ENCODE results near the gene MRPL51.
"Not testable (repeated sequence)": the region's sequence is repeated elsewhere in the genome, so short reads cannot be mapped to it uniquely, and the experiment has no call there.

Gene MRPL51

DNA sequence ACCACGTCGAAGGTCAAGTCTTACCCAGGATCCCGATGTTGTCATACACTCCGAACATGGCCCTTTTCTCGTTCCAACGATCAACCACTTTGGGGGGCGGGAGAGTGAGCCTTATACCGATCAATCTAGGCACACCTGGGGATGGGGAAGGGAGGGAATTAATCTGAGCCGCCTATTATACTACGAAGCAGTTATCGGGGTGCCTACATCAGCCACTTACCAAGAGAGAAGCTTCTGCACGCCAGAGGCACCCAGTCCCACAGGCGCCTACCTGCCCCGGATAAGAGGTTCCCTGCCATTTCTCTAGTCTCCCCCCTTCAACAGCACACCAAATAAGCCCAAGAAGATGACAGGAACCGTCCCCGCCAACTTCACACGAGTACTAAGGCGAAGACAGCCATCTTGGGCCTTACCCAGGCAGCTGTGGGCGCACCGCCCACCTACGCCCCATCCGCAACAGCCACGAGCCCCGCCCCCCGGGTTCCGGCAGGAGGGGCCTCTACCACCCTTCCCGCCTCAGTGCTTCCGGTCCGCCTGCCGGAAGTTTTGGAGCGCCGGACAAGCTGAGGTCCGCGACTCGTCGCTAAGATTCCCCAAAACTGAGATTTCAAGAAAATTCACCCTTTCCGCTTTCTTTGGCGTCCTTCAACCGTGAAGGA is at the start of gene MRPL51:
Gene MRPL51 (minus strand): TSS at position 425 of the 659 bp plus-strand sequence. CDS start 126 bp downstream, at position 299.
- peak; percentile 80 to 83 for DNase-seq (ENCODE audit: low read depth in 2 of 2)

DNA sequence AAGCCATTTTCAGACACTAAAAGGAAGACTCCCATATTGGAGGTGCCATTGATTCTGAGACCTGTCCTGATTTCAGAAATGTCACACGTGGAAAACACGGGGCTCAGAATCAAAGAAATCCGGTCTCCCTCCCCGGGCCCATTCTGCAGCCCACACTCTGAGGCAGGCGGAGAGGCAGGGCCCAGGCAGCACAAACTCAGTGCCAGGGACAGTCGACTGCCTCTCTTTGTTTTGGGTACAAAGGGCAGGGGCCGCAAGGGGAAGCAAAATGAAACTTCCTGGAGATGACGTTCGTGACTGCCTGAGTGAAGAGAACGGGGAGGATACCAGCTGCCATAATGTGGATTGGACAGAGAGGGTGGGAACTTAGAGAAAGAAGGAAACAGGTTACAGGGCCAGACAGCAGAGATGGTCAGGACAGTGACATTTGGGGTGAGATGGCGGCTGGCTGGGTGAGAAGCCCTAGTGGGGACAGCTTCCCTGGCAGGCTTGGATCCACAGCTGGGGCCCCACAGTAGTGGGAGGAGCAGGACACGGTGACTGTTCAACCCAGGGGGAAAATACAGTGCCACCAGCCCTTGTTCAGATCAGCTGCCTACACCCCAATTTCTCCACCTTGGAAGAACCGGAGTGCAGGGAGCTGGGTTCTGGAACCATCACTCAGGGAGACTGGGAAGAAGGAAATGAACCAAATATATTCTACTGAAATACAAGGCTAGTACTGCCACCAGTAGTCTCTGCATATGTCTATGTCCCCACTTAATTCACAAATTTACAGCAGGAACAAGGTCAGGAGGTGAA is 49.3 kb upstream of the MRPL51 start:
- DNase-seq (ENCODE audit: low read depth in 2 of 2): no peak

DNA sequence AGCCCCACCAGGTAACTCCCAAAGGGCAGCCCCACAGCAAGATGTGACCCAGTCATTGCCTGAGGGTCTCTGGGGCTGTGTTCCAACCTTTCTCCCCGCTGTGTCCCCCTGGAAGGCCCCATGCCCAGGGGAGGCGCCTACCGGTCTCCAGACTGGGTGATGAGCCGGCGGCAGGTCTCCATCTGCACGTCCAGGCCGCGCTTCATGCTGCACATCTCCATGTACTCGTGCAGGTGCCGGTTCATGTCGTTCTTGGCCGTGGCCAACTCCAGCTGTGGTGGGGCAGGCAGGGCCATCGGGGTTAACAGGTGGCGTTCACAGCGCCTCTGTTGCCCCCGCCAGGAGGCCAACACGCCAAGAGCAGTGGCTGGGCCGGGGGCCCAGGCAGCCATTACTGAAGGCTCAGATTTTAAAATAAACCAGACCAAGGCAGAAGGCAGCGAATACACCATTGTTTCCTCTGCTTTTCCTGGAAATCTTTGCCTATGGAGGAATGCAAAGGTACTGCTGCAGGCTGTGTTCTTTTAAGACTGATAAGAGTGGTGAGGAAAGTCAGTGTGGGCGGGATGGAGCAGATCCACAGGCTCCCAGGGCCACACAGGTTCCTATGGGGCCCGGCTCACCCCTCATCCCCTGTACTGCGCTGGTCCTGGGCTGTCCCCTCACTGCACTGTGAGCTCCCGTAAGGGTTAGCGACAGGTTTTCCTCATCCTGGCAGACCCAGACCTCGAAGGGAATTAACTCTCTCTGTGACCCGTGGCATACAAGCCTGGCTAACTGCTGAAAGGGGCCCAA is 48.5 kb upstream of the MRPL51 start:
- no peak for DNase-seq (ENCODE audit: low read depth in 2 of 2)

DNA sequence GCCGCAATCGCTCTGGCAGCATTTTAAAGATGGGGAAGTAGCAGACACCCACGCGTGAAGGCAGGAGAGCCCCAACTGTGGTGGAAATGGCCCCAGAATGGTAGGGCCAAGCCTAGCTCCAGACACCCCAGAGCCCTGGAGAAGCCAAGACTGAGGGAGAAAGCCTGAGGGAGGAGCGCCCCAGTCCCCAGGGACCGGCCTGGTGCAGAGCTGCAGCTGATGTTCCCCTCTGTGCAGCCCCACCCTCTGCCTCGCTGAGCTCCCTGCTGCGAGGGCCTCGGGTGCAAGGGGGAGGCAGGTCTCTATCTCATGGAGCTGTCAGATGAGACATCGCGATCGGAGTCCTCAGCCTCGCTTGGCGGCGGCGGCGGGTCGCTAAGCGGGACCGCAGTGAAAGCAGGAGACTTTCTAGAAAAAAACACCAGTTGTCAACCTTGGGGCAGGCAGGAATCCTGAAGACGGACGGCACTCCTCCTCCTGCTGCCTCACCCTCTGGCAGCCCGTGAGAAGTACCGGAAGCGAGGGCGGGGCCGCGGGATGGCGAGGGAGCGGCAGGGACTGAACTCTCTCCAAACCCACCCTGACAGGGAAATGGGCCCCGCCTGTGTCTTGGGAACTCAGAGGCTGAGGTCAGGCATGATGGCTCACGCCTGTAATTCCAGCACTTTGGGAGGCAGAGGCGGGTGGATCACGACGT is 47.3 kb upstream of the MRPL51 start:
- DNase-seq (ENCODE audit: low read depth in 2 of 2): peak; percentile 78 to 79

DNA sequence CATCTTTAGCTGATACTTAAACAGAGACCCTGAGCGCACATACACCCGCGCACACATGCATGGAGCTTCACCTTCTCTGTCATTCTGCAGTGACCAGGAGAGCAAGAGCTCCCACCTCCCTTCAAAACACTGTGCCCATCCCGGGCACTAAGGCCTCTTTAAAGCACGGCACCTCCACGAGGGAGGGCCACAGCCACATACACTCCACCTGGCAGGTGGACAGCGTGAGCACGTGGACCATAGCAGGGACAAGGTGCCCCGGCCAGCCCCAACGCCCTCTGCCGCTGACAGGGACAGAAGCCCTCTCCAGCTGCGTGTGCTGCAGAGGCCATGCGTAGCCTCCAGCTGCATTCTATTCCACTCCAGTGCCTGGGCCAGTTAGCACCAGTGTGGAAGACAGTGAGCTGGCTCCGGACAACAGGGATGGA is 46.7 kb upstream of the MRPL51 start:
- DNase-seq (ENCODE audit: low read depth in 2 of 2): no peak

DNA sequence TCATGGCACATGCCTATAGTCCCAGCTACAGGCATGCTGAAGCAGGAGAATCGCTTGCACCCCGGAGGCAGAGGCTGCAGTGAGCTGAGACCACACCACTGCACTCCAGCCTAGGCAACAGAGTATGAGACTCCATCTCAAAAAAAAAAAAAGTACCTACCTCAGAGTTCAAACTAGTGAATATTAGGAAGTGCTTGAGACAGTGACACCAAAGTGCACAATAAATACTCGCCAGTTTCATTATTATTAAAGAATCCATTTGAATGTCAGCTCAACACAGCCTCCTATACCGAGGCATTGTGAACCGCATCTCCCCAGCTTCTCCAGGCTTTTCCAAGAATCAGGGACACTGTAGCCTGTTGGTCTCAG is 46.2 kb upstream of the MRPL51 start:
- no peak for DNase-seq (ENCODE audit: low read depth in 2 of 2)

DNA sequence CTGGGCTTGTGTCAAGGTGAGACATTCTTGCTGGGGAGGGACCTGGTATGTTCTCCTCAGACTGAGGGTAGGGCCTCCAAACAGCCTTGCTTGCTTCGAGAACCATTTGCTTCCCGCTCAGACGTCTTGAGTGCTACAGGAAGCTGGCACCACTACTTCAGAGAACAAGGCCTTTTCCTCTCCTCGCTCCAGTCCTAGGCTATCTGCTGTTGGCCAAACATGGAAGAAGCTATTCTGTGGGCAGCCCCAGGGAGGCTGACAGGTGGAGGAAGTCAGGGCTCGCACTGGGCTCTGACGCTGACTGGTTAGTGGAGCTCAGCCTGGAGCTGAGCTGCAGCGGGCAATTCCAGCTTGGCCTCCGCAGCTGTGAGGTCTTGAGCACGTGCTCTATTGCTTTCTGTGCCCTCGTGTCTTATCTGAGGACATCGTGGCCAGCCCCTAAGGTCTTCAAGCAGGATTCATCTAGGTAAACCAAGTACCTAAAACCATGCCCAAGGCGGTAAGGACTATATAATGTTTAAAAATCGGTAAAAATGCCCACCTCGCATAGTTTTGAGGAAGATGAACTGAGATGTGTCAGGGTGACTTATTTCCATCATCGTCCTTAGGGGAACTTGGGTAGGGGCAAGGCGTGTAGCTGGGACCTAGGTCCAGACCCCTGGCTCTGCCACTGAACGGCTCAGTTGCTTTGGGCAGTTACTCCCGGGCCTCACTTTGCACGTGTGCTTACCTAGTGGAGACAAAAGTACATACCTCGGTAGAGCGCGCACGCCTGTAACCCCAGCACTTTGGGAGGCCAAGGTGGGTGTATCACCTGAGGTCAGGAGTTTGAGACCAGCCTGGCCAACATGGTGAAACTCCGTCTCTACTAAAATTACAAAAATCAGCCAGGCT is 45.6 kb upstream of the MRPL51 start:
- DNase-seq (ENCODE audit: low read depth in 2 of 2): no peak

DNA sequence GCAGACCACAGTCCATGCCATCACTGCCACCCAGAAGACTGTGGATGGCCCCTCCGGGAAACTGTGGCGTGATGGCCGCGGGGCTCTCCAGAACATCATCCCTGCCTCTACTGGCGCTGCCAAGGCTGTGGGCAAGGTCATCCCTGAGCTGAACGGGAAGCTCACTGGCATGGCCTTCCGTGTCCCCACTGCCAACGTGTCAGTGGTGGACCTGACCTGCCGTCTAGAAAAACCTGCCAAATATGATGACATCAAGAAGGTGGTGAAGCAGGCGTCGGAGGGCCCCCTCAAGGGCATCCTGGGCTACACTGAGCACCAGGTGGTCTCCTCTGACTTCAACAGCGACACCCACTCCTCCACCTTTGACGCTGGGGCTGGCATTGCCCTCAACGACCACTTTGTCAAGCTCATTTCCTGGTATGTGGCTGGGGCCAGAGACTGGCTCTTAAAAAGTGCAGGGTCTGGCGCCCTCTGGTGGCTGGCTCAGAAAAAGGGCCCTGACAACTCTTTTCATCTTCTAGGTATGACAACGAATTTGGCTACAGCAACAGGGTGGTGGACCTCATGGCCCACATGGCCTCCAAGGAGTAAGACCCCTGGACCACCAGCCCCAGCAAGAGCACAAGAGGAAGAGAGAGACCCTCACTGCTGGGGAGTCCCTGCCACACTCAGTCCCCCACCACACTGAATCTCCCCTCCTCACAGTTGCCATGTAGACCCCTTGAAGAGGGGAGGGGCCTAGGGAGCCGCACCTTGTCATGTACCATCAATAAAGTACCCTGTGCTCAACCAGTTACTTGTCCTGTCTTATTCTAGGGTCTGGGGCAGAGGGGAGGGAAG is 44.7 kb upstream of the MRPL51 start:
- not testable (repeated sequence) for DNase-seq (ENCODE audit: low read depth in 2 of 2)

DNA sequence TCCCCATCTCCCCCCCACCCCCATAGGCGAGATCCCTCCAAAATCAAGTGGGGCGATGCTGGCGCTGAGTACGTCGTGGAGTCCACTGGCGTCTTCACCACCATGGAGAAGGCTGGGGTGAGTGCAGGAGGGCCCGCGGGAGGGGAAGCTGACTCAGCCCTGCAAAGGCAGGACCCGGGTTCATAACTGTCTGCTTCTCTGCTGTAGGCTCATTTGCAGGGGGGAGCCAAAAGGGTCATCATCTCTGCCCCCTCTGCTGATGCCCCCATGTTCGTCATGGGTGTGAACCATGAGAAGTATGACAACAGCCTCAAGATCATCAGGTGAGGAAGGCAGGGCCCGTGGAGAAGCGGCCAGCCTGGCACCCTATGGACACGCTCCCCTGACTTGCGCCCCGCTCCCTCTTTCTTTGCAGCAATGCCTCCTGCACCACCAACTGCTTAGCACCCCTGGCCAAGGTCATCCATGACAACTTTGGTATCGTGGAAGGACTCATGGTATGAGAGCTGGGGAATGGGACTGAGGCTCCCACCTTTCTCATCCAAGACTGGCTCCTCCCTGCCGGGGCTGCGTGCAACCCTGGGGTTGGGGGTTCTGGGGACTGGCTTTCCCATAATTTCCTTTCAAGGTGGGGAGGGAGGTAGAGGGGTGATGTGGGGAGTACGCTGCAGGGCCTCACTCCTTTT is 44.0 kb upstream of the MRPL51 start:
- no peak for DNase-seq (ENCODE audit: low read depth in 2 of 2)

DNA sequence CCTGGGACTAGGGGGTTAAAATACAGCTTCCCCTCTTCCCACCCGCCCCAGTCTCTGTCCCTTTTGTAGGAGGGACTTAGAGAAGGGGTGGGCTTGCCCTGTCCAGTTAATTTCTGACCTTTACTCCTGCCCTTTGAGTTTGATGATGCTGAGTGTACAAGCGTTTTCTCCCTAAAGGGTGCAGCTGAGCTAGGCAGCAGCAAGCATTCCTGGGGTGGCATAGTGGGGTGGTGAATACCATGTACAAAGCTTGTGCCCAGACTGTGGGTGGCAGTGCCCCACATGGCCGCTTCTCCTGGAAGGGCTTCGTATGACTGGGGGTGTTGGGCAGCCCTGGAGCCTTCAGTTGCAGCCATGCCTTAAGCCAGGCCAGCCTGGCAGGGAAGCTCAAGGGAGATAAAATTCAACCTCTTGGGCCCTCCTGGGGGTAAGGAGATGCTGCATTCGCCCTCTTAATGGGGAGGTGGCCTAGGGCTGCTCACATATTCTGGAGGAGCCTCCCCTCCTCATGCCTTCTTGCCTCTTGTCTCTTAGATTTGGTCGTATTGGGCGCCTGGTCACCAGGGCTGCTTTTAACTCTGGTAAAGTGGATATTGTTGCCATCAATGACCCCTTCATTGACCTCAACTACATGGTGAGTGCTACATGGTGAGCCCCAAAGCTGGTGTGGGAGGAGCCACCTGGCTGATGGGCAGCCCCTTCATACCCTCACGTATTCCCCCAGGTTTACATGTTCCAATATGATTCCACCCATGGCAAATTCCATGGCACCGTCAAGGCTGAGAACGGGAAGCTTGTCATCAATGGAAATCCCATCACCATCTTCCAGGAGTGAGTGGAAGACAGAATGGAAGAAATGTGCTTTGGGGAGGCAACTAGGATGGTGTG is 43.1 kb upstream of the MRPL51 start:
- no peak for DNase-seq (ENCODE audit: low read depth in 2 of 2)

DNA sequence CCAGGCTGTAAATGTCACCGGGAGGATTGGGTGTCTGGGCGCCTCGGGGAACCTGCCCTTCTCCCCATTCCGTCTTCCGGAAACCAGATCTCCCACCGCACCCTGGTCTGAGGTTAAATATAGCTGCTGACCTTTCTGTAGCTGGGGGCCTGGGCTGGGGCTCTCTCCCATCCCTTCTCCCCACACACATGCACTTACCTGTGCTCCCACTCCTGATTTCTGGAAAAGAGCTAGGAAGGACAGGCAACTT is 42.6 kb upstream of the MRPL51 start:
- no peak for DNase-seq (ENCODE audit: low read depth in 2 of 2)

DNA sequence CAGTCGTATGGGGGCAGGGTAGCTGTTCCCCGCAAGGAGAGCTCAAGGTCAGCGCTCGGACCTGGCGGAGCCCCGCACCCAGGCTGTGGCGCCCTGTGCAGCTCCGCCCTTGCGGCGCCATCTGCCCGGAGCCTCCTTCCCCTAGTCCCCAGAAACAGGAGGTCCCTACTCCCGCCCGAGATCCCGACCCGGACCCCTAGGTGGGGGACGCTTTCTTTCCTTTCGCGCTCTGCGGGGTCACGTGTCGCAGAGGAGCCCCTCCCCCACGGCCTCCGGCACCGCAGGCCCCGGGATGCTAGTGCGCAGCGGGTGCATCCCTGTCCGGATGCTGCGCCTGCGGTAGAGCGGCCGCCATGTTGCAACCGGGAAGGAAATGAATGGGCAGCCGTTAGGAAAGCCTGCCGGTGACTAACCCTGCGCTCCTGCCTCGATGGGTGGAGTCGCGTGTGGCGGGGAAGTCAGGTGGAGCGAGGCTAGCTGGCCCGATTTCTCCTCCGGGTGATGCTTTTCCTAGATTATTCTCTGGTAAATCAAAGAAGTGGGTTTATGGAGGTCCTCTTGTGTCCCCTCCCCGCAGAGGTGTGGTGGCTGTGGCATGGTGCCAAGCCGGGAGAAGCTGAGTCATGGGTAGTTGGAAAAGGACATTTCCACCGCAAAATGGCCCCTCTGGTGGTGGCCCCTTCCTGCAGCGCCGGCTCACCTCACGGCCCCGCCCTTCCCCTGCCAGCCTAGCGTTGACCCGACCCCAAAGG is 42.1 kb upstream of the MRPL51 start:
- DNase-seq (ENCODE audit: low read depth in 2 of 2): no peak

DNA sequence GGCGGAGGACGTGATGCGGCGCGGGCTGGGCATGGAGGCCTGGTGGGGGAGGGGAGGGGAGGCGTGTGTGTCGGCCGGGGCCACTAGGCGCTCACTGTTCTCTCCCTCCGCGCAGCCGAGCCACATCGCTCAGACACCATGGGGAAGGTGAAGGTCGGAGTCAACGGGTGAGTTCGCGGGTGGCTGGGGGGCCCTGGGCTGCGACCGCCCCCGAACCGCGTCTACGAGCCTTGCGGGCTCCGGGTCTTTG is 41.6 kb upstream of the MRPL51 start:
- no peak for DNase-seq (ENCODE audit: low read depth in 2 of 2)

DNA sequence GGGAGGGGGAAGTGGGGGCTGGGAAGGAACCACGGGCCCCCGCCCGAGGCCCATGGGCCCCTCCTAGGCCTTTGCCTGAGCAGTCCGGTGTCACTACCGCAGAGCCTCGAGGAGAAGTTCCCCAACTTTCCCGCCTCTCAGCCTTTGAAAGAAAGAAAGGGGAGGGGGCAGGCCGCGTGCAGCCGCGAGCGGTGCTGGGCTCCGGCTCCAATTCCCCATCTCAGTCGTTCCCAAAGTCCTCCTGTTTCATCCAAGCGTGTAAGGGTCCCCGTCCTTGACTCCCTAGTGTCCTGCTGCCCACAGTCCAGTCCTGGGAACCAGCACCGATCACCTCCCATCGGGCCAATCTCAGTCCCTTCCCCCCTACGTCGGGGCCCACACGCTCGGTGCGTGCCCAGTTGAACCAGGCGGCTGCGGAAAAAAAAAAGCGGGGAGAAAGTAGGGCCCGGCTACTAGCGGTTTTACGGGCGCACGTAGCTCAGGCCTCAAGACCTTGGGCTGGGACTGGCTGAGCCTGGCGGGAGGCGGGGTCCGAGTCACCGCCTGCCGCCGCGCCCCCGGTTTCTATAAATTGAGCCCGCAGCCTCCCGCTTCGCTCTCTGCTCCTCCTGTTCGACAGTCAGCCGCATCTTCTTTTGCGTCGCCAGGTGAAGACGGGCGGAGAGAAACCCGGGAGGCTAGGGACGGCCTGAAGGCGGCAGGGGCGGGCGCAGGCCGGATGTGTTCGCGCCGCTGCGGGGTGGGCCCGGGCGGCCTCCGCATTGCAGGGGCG is 41.0 kb upstream of the MRPL51 start, which contains the start of gene GAPDH:
Gene GAPDH (plus strand): TSS at position 595 of the 772 bp plus-strand sequence. CDS start 316 bp downstream, outside the sequence.
- DNase-seq (ENCODE audit: low read depth in 2 of 2): peak; percentile 96 to 97

DNA sequence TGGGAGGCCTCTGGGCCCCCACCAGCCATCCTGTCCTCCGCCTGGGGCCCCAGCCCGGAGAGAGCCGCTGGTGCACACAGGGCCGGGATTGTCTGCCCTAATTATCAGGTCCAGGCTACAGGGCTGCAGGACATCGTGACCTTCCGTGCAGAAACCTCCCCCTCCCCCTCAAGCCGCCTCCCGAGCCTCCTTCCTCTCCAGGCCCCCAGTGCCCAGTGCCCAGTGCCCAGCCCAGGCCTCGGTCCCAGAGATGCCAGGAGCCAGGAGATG is 40.5 kb upstream of the MRPL51 start:
- DNase-seq (ENCODE audit: low read depth in 2 of 2): no peak

DNA sequence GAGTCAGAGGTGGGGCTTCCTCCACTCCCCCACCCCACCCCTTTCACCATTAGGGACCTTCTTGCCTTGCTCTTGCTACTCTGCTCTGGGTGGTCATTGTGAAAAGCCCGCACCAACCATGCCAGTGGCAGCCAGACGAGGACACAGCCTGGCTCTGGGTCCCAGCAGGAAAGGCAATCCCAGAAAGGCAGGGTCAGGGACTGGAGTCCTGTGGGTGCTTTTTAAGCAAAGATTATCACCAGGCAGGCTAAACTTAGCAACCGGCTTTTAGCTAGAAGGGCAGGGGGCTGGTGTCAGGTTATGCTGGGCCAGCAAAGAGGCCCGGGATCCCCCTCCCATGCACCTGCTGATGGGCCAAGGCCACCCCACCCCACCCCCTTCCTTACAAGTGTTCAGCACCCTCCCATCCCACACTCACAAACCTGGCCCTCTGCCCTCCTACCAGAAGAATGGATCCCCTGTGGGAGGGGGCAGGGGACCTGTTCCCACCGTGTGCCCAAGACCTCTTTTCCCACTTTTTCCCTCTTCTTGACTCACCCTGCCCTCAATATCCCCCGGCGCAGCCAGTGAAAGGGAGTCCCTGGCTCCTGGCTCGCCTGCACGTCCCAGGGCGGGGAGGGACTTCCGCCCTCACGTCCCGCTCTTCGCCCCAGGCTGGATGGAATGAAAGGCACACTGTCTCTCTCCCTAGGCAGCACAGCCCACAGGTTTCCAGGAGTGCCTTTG is 40.0 kb upstream of the MRPL51 start:
- DNase-seq (ENCODE audit: low read depth in 2 of 2): no peak
